GM19351 (cell line): ENCODE measurements around the gene PCP4L1.
A peak's percentile ranks its signal among the peaks of the same experiment; 100 is the strongest.
"Not testable (repeated sequence)": the region's sequence is repeated elsewhere in the genome, so short reads cannot be mapped to it uniquely, and the experiment has no call there.

ENCODE experiments used
- ATAC-seq: cut with Tn5 transposase; IDR thresholded peaks from one replicate; pipeline ENCODE4 v1.9.1; 2021; ENCODE audit warnings: mild to moderate bottlenecking, moderate library complexity; ENCODE audit not compliant: unreplicated experiment

The PCP4L1 gene

GRCh38 chr1:161227196-161227871 is 31.2 kb upstream of the PCP4L1 start:
- ATAC-seq: peak; percentile 38

- ATAC-seq: no peak
Observed at GRCh38 chr1:161228032-161228431, 30.5 kb upstream of the PCP4L1 start.

GRCh38 chr1:161229896-161230295 is 28.6 kb upstream of the PCP4L1 start:
- no peak for ATAC-seq

GRCh38 chr1:161230762-161231161 is 27.8 kb upstream of the PCP4L1 start:
- ATAC-seq: no peak

- no peak for ATAC-seq
Observed at GRCh38 chr1:161233102-161233501, 25.4 kb upstream of the PCP4L1 start.

GRCh38 chr1:161235957-161236775 is 22.4 kb upstream of the PCP4L1 start:
- ATAC-seq: no peak

GRCh38 chr1:161238039-161238473 is 20.5 kb upstream of the PCP4L1 start, which contains the start of gene NR1I3:
NR1I3 (minus strand) TSS chr1:161238203; CDS start chr1:161236565, 1,638 bp downstream.
- ATAC-seq: no peak

- ATAC-seq: no peak
Observed at GRCh38 chr1:161241682-161242081, 16.9 kb upstream of the PCP4L1 start.

GRCh38 chr1:161242313-161242712 is 16.2 kb upstream of the PCP4L1 start:
- ATAC-seq: no peak

- no peak for ATAC-seq
Observed at GRCh38 chr1:161244888-161245287, 13.7 kb upstream of the PCP4L1 start.

- not testable (repeated sequence) for ATAC-seq
Observed at GRCh38 chr1:161250100-161250499, 8.4 kb upstream of the PCP4L1 start.

GRCh38 chr1:161250829-161251228 is 7.7 kb upstream of the PCP4L1 start:
- ATAC-seq: no peak

GRCh38 chr1:161251579-161251978 is 7.0 kb upstream of the PCP4L1 start:
- ATAC-seq: no peak

- ATAC-seq: not testable (repeated sequence)
Observed at GRCh38 chr1:161255302-161255701, 3.2 kb upstream of the PCP4L1 start.

GRCh38 chr1:161255955-161256520 is 2.5 kb upstream of the PCP4L1 start:
- not testable (repeated sequence) for ATAC-seq

GRCh38 chr1:161257109-161257508 is 1.4 kb upstream of the PCP4L1 start:
- not testable (repeated sequence) for ATAC-seq

GRCh38 chr1:161259345-161259702 is 779 bp downstream of the PCP4L1 start:
- ATAC-seq: no peak

GRCh38 chr1:161259765-161260164 is 1.2 kb downstream of the PCP4L1 start:
- ATAC-seq: no peak

- no peak for ATAC-seq
Observed at GRCh38 chr1:161260376-161261260, 2.1 kb downstream of the PCP4L1 start.

- ATAC-seq: no peak
Observed at GRCh38 chr1:161261261-161262235, 3.0 kb downstream of the PCP4L1 start.
